Measurements from ENCODE around the gene NFATC2IP.
"Not testable (repeated sequence)": the region's sequence is repeated elsewhere in the genome, so short reads cannot be mapped to it uniquely, and the experiment has no call there.

The NFATC2IP gene

DNA sequence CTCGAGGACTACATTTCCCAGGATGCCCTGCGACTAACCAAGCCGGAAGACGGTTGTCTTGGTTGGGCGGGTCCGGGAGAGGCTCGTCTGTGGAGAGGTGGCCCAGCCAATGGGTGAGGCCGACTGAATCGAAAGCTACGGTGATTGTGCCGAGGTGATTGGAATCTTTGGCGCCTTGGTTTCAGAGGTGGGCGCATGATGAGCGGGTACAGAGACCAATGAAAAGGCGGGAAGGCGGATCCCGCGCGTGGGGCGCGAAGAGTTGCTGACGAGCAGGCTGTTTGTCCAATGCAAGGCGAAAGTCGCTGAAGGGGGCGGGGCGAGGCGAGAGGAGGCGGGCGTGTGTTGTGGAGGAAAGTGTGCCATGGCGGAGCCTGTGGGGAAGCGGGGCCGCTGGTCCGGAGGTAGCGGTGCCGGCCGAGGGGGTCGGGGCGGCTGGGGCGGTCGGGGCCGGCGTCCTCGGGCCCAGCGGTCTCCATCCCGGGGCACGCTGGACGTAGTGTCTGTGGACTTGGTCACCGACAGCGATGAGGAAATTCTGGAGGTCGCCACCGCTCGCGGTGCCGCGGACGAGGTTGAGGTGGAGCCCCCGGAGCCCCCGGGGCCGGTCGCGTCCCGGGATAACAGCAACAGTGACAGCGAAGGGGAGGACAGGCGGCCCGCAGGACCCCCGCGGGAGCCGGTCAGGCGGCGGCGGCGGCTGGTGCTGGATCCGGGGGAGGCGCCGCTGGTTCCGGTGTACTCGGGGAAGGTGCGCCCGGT, at the start of gene NFATC2IP:
TSS of gene NFATC2IP (plus strand) at position 290 of the 762 bp plus-strand sequence. CDS start at position 365, 75 bp downstream.
- peak; percentile 99 for DNase-seq

DNA sequence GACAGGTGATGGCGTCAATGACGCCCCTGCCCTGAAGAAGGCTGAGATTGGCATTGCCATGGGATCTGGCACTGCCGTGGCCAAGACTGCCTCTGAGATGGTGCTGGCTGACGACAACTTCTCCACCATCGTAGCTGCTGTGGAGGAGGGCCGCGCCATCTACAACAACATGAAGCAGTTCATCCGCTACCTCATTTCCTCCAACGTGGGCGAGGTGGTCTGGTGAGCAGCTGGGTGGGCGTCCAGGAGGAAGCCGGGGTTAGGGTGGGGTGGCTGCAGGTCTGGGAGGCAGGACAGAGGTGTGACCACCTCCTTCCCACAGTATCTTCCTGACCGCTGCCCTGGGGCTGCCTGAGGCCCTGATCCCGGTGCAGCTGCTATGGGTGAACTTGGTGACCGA, 48.9 kb upstream of the NFATC2IP start:
- no peak for DNase-seq

DNA sequence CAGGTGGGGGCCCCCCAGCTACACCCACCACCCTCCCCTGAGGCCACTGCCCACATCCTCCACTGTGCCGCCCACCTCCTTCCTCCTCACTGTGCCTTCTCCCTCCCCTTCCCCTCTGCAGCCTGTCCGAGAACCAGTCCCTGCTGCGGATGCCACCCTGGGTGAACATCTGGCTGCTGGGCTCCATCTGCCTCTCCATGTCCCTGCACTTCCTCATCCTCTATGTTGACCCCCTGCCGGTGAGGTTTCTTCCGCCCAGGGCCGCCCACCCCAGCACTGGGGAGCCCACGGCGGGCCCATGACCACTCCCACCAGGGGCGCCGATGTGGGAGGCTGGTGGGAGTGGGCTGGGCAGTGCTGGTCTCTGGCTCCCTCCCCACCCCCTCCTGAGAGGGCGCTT, 47.8 kb upstream of the NFATC2IP start:
- no peak for DNase-seq

DNA sequence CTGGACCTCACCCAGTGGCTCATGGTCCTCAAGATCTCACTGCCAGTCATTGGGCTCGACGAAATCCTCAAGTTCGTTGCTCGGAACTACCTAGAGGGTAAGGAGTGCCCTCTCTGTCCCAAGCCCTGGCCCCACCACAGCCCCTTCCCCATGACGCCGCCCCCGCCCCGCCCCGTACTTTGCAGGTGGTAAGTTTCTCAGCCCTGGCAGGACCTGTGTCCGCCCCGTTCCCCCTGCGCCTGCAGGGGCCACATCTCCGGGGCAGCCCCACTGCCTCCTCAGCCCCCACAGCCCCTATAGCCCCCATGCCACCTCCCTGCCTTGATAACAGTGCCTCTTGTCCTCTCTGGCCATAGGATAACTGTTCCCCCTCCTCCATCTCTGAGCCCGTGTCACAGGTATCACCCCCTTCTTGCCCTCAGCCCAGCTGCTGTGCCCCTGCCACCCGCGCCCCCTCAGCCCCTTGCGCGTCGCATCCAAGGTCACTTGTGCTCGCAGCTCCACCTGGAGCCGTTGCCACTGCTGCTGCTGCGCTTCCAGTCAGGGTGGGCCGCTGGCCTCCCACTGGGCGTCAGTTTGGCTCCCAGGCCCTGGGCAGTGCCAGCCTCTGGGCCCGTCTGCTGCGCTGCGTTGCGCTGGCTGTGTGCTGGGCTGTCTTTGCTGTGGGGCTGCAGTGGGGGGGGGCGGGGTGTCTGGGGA, 47.2 kb upstream of the NFATC2IP start:
- no peak for DNase-seq

DNA sequence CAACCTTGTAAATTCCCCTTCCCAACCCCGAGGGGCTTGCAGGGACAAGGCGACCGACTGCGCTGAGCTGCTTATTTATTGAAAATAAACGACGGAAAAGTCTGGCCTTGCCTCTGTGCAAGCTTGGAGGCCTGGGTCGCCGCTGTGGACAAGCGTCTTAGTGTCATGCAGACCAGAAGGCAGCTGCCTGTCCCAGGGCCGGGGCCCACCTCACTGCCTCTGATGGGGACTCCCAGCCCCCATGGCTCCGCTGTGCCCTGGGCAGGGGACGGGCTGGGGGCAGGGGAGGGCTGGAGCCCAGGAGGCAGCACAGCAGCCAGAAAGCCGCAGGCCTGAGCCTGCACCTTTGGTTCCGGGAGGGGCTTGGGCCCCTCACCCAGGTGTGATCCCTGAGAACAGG, 46.4 kb upstream of the NFATC2IP start:
- DNase-seq, result no peak

DNA sequence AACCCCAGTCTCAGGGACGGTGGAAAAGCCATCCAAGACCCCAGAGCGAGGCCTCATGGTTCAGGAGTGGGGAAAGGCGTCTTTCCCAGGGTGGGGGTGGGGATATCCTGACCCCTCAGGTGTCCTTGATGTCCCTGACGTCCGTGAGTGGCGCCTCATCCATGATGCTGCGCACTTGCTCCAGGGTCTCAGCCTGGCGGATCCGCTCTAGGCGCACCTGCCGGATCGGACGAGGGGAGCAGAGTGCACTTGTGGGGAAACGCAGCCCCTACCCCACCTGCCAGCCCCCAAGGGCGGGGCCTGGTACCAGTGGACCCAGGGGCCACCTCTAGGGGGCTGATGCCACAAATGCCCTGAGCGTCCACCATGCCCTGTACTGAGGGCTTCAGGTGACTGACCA, 45.9 kb upstream of the NFATC2IP start:
- no peak for DNase-seq

DNA sequence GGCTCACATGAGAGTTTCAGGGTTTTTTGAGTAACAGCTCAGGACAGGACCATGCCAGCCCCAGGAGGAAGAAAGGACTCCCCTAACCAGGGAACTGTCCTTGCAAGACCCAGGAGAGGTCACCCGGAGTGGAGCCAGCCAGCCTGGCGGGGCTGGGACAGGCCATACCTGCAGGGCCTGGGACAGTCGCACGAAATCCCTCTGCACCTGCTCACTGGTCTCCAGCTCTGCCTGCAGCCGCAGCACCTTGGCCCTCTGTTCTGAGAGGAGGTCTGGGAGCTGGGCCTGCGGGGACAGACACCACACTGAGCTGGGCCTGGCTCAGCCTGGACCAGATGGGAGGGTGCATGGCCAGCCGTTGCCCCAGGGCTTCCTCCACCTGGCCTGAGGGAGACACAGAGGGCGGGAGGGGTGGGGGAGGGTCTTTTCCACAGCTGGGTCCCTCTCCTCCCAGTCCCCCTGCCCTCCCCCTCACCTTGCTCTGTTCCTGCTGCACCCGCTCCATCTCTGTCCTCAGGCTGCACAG, 45.4 kb upstream of the NFATC2IP start:
- no peak for DNase-seq

DNA sequence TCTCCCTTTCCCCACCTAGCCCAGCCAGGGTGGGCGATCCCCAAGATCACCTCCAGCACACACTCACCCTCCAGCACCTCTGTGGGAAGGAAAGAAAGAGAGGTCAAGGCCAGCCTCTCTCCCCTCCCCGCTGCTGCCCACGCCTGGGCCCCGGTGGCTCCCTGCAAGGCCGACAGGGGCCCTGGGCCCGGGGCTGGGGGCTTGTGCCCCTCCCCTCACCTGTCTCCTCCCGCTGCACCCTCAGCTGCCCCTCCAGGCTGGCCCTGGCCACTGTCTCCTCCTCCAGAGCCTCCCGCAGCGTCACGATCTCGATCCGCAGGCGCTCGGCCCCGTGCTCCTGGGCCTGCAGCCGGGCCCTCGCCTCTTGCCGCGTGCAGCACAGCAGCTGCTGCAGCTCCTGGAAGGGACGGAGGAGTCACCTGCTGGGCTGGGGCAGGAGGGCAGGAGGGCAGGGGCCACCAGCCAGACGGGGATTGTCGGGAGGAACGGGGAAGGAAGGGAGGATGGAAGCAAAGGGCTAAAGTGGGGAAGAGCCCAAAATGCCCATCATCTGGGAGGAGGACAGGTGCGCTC, 44.9 kb upstream of the NFATC2IP start:
- no peak for DNase-seq

DNA sequence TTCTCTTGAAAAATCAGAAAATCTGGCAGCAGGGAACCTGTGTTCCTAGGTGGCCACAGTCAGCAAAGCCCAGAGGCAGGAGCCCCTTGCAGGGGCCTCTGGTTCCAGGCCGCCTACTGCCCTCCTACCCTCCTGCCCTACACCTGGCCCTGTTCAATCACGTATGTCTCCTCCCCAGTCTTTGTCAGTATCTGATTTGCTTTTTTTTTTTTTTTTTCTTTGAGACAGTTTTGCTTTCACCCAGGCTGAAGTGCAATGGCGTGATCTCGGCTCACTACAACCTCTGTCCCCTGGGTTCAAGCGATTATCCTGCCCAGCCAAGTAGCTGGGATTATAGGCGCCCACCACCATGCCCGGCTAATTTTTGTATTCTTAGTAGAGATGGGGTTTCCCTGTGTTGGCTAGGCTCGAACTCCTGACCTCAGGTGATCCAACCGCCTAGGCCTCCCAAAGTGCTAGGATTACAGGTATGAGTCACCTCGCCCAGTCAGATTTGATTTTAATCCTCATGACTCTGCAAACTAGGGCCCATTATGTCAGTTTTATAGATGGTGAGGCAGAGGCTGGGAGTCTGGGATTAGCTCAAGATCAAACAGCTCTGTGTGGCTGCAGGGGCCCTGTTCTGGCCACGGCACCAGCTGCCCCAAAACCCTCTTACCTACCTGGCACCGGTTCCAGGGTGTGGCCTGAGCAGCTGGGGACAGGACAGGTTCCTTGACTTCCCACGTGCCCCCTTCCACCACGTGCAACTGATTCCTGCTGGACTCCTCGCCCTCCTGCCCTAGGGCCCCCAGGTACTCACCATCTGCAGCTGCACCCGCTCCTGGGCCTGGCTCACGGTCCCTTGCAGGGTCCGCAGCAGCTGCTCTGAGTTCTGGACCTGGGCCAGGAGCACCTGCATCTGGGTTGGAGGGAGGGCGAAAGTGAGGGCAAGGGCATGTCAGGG, 40.4 kb upstream of the NFATC2IP start:
- DNase-seq, result no peak

DNA sequence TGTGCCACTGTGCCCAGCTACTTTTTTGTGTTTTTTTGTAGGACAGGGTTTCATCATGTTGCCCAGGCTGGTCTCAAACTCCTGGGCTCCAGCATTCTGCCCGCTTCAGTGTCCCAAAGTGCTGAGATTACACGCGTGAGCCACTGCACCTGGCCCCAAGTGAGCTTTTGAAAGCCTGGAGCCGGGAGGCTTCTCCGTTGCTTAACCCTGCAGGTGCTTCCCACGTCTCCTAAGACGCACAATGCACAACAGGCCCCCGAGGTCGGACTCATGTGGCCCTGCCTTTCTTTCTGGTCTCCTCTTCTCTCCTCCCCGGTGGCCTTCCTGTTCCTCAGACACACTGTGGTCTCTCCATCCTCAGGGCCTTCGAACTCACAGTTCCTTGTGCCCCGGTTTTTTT, 38.2 kb upstream of the NFATC2IP start:
- DNase-seq, result no peak

DNA sequence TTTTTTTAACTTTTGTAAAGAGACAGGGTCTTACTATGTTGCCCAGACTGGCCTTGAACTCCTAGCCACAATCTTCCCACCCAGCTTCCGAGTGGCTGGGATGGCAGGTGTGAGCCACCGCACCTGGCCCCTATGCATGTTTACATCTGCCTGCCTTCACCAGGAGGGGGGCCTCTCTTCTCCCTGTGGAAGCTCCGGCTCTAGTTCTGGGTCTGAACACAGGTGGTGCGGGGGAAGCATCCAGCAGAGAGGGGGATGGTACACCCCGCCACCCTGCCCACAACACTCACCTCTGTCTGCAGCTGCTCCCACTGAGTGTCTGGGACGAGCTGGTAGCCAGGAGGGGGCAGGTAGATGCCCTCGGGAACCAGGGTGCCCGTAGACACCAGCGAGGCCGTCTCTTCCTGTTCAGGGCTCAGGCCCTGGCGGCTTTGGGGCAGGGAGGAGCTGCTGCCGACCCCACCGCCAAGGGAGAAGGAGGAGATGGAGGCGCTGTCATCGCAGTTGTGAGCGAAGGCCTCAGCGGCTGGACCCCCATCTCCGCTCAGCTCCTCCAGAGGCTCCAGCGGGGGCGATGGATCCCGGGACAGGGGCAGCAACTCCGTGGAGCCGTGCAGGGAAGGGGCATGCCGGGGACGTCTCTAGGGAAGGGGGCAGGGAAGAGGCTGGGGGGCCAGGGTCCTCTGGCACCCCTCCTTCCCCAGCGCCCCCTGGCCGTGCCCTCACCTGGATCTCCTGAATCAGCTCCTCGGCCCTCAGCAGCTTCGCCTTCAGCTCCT, 36.6 kb upstream of the NFATC2IP start:
- DNase-seq, result no peak

DNA sequence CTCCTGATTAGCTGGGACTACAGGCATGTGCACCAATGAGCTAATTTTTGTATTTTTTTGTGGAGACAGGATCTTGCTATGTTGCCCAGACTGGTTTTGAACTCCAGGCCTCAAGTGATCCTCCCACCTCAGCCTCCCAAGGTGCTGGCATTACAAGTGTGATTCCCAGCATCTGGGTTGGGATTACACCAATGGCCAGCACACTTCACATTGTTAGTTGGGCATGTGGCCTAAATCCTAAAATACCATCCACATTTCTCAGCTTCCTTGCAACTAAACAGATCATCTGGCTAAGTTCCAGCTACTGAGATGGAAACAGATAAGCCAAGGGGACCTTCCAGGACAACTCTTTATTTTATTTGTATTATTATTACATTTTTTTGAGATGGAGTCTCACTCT, 35.6 kb upstream of the NFATC2IP start:
- DNase-seq, result no peak

DNA sequence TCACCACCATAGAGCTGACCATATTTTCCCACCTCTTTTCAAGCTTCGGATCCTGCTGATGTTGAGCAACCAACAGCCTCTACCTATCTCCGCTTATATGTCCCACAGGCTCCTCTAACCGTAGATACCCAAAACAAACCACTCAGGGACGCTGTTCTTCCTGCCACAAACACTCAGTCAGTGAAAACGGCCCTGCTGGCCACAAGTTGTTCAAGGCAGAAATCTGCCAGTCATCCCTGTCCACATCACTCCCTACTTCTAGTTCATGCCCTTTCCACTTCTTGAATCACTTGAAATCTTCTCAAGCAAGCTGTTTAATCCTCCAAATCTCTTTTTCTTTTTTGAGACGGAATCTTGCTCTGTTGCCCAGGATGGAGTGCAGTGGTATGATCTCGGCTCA, 33.6 kb upstream of the NFATC2IP start:
- DNase-seq, result no peak

DNA sequence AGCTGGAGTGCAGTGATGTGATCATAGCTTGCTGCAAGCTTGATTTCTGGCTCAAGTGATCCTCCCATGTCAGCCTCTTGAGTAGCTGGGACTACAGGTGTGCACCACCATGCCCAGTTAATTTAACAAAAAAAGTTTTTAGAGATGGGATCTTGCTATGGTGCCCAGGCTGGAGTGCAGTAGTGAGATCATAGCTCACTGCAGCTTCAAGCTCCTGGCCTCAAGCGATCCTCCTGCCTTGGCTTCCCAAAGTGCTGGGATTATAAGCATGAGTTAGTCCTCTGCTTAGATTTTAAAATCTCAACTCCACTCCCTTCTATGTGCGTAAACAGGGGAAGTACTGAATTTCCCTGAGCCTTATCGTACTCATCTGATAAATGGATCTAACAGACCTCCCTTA, 32.0 kb upstream of the NFATC2IP start:
- no peak for DNase-seq

DNA sequence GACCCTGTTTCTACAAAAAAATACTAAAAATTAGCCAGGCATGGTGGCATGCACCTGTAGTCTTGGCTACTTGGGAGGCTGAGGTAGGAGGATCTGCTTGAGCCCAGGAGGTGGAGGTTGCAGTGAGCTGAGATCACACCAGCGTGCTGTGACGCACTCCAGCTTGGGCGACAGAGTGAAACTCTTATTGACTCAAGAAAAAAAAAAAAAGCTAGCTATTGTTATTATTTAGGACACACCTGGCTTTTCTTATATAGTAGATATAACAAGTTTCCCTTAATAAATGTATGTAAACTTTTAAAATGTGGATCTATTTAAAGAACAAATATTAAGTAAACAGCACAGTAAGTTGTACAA, 27.5 kb upstream of the NFATC2IP start:
- DNase-seq, result no peak

DNA sequence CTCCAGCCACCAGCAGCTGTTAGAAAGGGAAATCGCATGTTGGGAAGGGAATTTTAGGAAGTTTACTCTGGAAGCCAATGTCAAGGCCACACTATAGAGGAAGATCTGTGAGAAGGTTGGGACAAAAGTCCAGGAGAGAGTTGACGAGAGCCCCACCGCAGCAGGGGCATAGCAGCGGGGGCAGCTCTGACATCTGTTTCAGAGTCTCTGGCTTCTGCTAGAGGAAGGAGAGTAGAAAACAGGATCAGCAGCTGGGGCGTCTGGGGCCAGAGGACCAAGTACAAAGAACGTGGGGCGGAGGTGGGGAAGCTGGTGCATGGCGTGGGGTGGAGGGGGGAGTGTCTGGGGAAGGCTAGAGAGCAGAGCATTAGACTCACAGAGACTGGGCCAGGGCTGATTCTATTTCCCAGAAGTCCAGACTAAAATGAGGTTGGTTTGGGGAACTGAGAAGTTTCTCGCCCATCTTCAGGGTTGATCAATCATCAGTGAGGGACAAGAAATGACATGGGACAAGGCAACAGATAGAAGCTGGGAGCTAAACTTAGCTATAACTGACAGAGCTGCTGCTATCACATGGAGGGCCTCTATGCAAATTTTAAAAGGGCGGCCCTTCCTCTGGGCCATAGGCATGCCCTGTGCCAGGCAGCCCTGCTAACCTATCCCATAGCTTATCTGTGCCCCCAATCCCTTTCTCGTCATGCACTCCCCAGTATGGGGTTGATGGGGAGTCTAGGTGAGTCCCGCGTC, 26.9 kb upstream of the NFATC2IP start:
- DNase-seq, result no peak

DNA sequence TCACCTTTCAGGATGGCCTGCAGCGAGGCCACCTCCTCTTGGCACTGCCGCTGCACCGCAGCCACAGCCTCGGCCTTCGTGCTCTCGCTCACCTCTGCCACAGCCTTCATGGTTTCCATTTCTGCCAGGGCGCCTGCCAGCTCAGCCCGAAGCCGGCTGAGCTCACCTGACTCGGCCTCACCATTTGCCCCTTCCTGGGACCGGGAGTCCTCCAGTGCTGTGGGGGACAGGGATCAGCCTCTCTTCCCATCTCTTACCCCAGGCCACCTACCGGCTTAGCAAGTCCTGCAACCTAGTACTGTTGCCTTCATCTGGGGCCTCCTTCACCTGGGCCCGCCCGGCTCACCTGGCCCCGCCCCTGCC, 26.4 kb upstream of the NFATC2IP start:
- DNase-seq, result no peak

DNA sequence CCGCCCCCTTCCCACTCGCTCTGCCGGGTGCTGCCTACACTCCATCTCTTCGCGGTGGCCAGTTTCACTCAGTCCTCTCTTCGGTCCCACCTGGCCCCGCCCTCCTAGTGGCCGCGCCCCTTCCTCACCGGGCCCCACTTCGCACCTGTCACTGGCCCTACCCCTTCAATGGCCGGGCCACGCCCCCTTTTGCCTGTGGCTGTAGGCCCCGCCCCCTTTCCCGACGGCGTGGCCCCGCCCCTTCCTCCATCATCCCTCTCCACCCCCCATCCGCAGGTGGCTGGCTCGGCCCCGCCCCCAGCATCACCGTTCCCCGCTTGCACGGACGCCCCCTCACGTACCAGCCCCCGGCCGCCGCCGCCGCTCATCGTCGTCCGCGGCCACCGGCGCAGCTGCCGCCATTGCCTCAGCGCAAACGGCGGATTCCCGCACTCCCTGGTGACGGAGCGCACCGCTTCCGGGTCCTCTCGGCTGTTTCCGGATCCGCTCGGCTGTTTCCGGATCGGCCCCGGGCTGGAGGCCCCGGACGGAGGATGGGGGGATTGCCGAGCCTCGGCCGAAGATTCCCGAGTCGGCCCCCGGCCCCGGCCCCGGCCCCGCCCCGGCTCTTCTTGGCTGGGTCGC, 25.9 kb upstream of the NFATC2IP start, which contains the start of gene RABEP2:
TSS of gene RABEP2 (minus strand) at position 477 of the 624 bp plus-strand sequence. CDS start at position 402, 75 bp downstream.
- peak; percentile 28 for DNase-seq

DNA sequence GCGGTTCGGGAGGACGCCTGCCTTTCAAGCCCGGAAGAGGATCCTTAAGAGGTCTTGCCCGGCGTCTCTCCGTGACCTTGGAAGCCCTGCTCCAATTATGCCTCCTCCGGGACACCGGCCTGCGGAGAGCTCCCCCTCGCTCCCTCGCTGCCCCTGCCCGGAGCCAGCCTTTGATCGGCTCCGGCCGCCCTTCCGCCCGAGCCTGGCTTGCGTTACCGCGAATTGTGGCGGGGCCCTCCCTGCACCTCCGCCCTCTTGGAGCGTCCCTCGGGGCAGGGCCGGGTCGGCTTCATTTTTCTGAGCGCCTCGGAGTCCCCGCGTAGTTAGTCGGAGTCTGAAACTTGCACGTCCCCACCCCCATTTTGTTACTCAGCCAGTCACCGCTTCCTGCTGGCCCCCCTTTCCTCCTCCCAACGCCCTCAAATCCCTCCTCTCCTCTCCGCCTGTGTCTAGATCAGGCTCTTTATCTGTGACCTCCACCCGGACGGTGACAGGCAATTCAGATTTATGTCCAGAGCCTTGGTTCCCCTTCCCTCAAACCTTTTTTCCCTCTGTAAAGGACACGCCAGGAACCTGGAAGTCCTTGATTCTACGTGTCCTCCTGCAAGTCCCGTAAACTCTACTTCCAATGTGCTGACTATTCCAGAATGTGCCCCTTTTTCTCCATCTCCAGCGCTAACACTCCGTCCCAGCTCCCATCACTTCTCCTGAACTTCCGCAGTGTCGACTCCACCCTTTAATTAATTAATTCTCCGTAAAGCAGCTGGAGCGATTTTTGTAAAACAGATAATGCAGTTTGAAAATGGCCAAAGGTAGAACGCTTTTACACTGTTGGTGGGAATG, 25.1 kb upstream of the NFATC2IP start:
- peak; percentile 14 for DNase-seq

DNA sequence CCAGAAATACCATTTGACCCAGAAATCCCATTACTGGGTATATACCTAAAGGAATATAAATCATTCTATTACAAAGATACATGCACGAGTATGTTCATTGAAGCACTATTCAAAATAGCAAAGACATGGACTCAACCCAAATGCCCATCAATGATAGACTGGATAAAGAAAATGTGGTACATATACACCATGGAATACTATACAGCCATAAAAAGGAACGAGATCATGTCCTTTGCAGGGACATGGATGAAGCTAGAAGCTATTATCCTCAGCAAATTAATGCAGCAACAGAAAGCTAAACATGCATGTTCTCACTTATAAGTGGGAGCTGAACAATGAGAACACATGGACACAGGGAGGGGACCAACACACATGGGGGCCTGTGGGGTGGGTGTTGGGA, 24.5 kb upstream of the NFATC2IP start:
- not testable (repeated sequence) for DNase-seq
